HG03520 (cell line): Measurements from ENCODE around the gene KIF1A.

ENCODE experiments used
- ATAC-seq: cut with Tn5 transposase; IDR thresholded peaks from one replicate; pipeline ENCODE4 v1.9.1; 2021; ENCODE audit warnings: mild to moderate bottlenecking, moderate library complexity; ENCODE audit not compliant: unreplicated experiment

KIF1A gene

GRCh38 chr2:240821429-240821778 is 1.4 kb upstream of the KIF1A start:
- ATAC-seq = no peak

- ATAC-seq = no peak
Observed at GRCh38 chr2:240820607-240821428, 799 bp upstream of the KIF1A start.

GRCh38 chr2:240819126-240819857 is 727 bp downstream of the KIF1A start:
- no peak for ATAC-seq

- ATAC-seq = no peak
Observed at GRCh38 chr2:240818293-240819125, 1.5 kb downstream of the KIF1A start.

GRCh38 chr2:240817496-240818292 is 2.3 kb downstream of the KIF1A start:
- no peak for ATAC-seq

- no peak for ATAC-seq
Observed at GRCh38 chr2:240816584-240817495, 3.2 kb downstream of the KIF1A start.

GRCh38 chr2:240815761-240816583 is 4.0 kb downstream of the KIF1A start:
- ATAC-seq = no peak

- ATAC-seq = no peak
Observed at GRCh38 chr2:240814946-240815760, 4.9 kb downstream of the KIF1A start.

GRCh38 chr2:240814280-240814679 is 5.7 kb downstream of the KIF1A start:
- ATAC-seq = no peak

GRCh38 chr2:240813231-240813921 is 6.6 kb downstream of the KIF1A start:
- ATAC-seq = no peak

- ATAC-seq = no peak
Observed at GRCh38 chr2:240812721-240813120, 7.3 kb downstream of the KIF1A start.

- ATAC-seq = no peak
Observed at GRCh38 chr2:240812301-240812680, 7.7 kb downstream of the KIF1A start.

- no peak for ATAC-seq
Observed at GRCh38 chr2:240811346-240812300, 8.4 kb downstream of the KIF1A start.

GRCh38 chr2:240810621-240811020 is 9.4 kb downstream of the KIF1A start:
- no peak for ATAC-seq

GRCh38 chr2:240810199-240810598 is 9.8 kb downstream of the KIF1A start:
- ATAC-seq = no peak

- no peak for ATAC-seq
Observed at GRCh38 chr2:240809276-240809675, 10.7 kb downstream of the KIF1A start.
